OCI-LY7 (cell line): ENCODE measurements around the gene CREB5. TPM values are rescaled to one million over a fixed set of nuclear protein-coding genes. Genes with fewer than 3 reads are reported as not detected.
"Not testable (repeated sequence)": the region's sequence is repeated elsewhere in the genome, so short reads cannot be mapped to it uniquely, and the experiment has no call there.

Experiments used
- BruUV-seq: library from RNA; stranded (reverse); fragments of 400-500 nt; replicated peaks from 2 replicates; lab custom pipeline; 2021; lab: Mats Ljungman, UMichigan
- CTCF ChIA-PET: fragments of 300-600 bp; sonication (Branson Sonifier 250); formaldehyde crosslinking; loops from one replicate; lab custom pipeline; 2022; ENCODE audit warnings: antibody characterized with exemption; ENCODE audit not compliant: unreplicated experiment; lab: Charles Lee
- POLR2A ChIA-PET: fragments of 300-600 bp; sonication (Branson Sonifier 250); formaldehyde crosslinking; loops from one replicate; lab custom pipeline; 2022; ENCODE audit warnings: antibody characterized with exemption; lab: Charles Lee
- DNase-seq: peaks from one replicate; pipeline ENCODE4 v3.0.0-alpha.2; 2015; ENCODE audit warnings: low spot score
- H2AFZ ChIP-seq: fragments of 200-600 bp; sonication (generic), shearing (Covaris generic); 2 replicates; pipeline ENCODE4 v1.6.1; 2014; ENCODE audit warnings: mild to moderate bottlenecking, antibody characterized with exemption, low read length, moderate library complexity
- H3K27ac ChIP-seq: fragments of 200-600 bp; sonication (generic); 2 replicates; pipeline ENCODE4 v1.5.1; 2014; ENCODE audit warnings: mixed run types, low read depth, mild to moderate bottlenecking, moderate library complexity, low read length, inconsistent platforms; ENCODE audit not compliant: poor library complexity, severe bottlenecking
- H3K36me3 ChIP-seq: fragments of 200-600 bp; sonication (generic); 2 replicates; pipeline ENCODE4 v1.6.1; 2014; ENCODE audit warnings: mild to moderate bottlenecking, antibody characterized with exemption, low read length, moderate library complexity, mixed read lengths; ENCODE audit not compliant: insufficient read depth
- H3K4me1 ChIP-seq: fragments of 200-600 bp; sonication (generic); 2 replicates; pipeline ENCODE4 v1.5.1; 2014; ENCODE audit warnings: mild to moderate bottlenecking, low read length; ENCODE audit not compliant: insufficient read depth, poor library complexity, severe bottlenecking
- H3K4me2 ChIP-seq: fragments of 200-600 bp; sonication (generic); 2 replicates; pipeline ENCODE4 v1.6.1; 2014; ENCODE audit warnings: mild to moderate bottlenecking, low read length
- H3K4me3 ChIP-seq: fragments of 200-600 bp; sonication (generic); 2 replicates; pipeline ENCODE4 v1.5.1; 2014; ENCODE audit warnings: mild to moderate bottlenecking, low read depth, low read length; ENCODE audit not compliant: poor library complexity, severe bottlenecking
- H3K79me2 ChIP-seq: fragments of 200-600 bp; sonication (generic); 2 replicates; pipeline ENCODE4 v1.6.1; 2016; ENCODE audit warnings: low read depth, mild to moderate bottlenecking, low read length, moderate library complexity, mixed read lengths; ENCODE audit not compliant: insufficient read depth
- H3K9me2 ChIP-seq: fragments of 200-600 bp; sonication (generic); 2 replicates; pipeline ENCODE4 v1.6.1; 2016; ENCODE audit warnings: mild to moderate bottlenecking, low read length, mixed read lengths; ENCODE audit not compliant: insufficient read depth
- H3K9me3 ChIP-seq: fragments of 200-600 bp; sonication (generic); 2 replicates; pipeline ENCODE4 v1.6.1; 2014; ENCODE audit warnings: mild to moderate bottlenecking, mixed run types, low read length, mixed read lengths
- H4K20me1 ChIP-seq: fragments of 200-600 bp; sonication (generic); 2 replicates; pipeline ENCODE4 v1.6.1; 2014; ENCODE audit warnings: mild to moderate bottlenecking, antibody characterized with exemption, low read length, moderate library complexity, mixed read lengths; ENCODE audit not compliant: insufficient read depth
- CTCF ChIP-seq: fragments of 200-600 bp; sonication (generic); conservative IDR thresholded peaks from 2 replicates; pipeline ENCODE4 v1.5.1; 2014; ENCODE audit warnings: mild to moderate bottlenecking, antibody characterized with exemption, low read length, moderate library complexity, mixed read lengths
- EZH2phosphoT487 ChIP-seq: fragments of 200-600 bp; sonication (generic); IDR thresholded peaks from 2 replicates; pipeline ENCODE4 v1.6.1; 2018; ENCODE audit warnings: low read depth, borderline replicate concordance, mild to moderate bottlenecking, mixed run types, antibody characterized with exemption, low read length, moderate library complexity, mixed read lengths
- intact Hi-C: fragments of 100-400 bp; cut with micrococcal nuclease; formaldehyde crosslinking; loops from one replicate; pipeline ENCODE4 v1.10.0; 2022; ENCODE audit not compliant: unreplicated experiment
- total RNA-seq, 2 experiments: library from RNA; depleted of rRNA in 1 of 2; stranded (reverse); fragments of >200 nt in 1 of 2; shearing (Covaris generic) in 1 of 2; gene quantifications; 2 replicates each; pipeline ENCODE4 v1.2.3, GENCODE V29; 2014 to 2022

The CREB5 gene
- total RNA-seq, 2 experiments from 2014 or later: 2.0 to 13.3 TPM

GRCh38 chr7:28608237-28608656 lies 195.9 kb downstream of the CREB5 start:
- no peak overlapping the region for H3K27ac ChIP-seq
- no peaks in the 10 kb centered on the region for H3K4me1 ChIP-seq
- no peak overlapping the region for H3K4me3 ChIP-seq
- H3K4me2 ChIP-seq: no peak overlapping the region
- no peaks in the 10 kb centered on the region for H3K79me2 ChIP-seq
- DNase-seq: no peak
- TF ChIP-seq CTCF: no peak
- TF ChIP-seq EZH2phosphoT487: no peak
- H3K36me3 ChIP-seq: no peaks in the 10 kb centered on the region
- no peak overlapping the region for H2AFZ ChIP-seq
- no TSS peak for BruUV-seq
- ChIA-PET CTCF (no interaction called here), POLR2A (no interaction called here)
- H3K9me3 ChIP-seq: no peaks in the 10 kb centered on the region
- intact Hi-C loops: no loop called here
- no peaks in the 10 kb centered on the region for H3K9me2 ChIP-seq
- no peaks in the 10 kb centered on the region; the same call in 1 of the 2 replicates for H4K20me1 ChIP-seq

GRCh38 chr7:28608731-28609130 lies 196.4 kb downstream of the CREB5 start:
- intact Hi-C loops: no loop called here
- TF ChIP-seq EZH2phosphoT487: no peak
- no peak for TF ChIP-seq CTCF
- no peaks in the 10 kb centered on the region; the same call in 1 of the 2 replicates for H4K20me1 ChIP-seq

GRCh38 chr7:28609608-28610007 lies 197.3 kb downstream of the CREB5 start:
- no peaks in the 10 kb centered on the region; the same call in 1 of the 2 replicates for H4K20me1 ChIP-seq
- ChIA-PET CTCF (interaction anchor here (0.7 kb wide), 1 partner anchor 9 kb away, joined by 3 read pairs; no protein-coding TSS in a partner anchor), POLR2A (interaction anchor here (1.1 kb wide), 1 partner anchor 32 kb away, joined by 4 read pairs; no protein-coding TSS in a partner anchor)
- DNase-seq: no peak
- H3K36me3 ChIP-seq: no peaks in the 10 kb centered on the region
- intact Hi-C loops: no loop called here
- no peak overlapping the region for H3K4me3 ChIP-seq
- no TSS peak for BruUV-seq
- no peak overlapping the region for H2AFZ ChIP-seq
- no peaks in the 10 kb centered on the region for H3K79me2 ChIP-seq
- H3K9me2 ChIP-seq: no peaks in the 10 kb centered on the region
- TF ChIP-seq EZH2phosphoT487 (no peak), CTCF (no peak)
- no peak overlapping the region for H3K27ac ChIP-seq
- no peak overlapping the region for H3K4me2 ChIP-seq
- H3K9me3 ChIP-seq: no peaks in the 10 kb centered on the region
- H3K4me1 ChIP-seq: no peaks in the 10 kb centered on the region

More at GRCh38 chr7:28608731-28609130, 196.4 kb downstream of the CREB5 start:
- no peaks in the 10 kb centered on the region for H3K4me1 ChIP-seq
- no peak overlapping the region for H3K4me2 ChIP-seq
- no peak for DNase-seq
- POLR2A ChIA-PET: interaction anchor here (1.1 kb wide), 1 partner anchor 31 kb away, joined by 4 read pairs; no protein-coding TSS in a partner anchor
- H3K4me3 ChIP-seq: no peak overlapping the region
- CTCF ChIA-PET: no interaction called here
- H3K9me2 ChIP-seq: no peaks in the 10 kb centered on the region
- no peaks in the 10 kb centered on the region for H3K9me3 ChIP-seq
- H3K79me2 ChIP-seq: no peaks in the 10 kb centered on the region
- H3K27ac ChIP-seq: no peak overlapping the region
- BruUV-seq: no TSS peak
- no peaks in the 10 kb centered on the region for H3K36me3 ChIP-seq
- no peak overlapping the region for H2AFZ ChIP-seq

- H3K79me2 ChIP-seq, H2AFZ ChIP-seq, BruUV-seq, H3K9me3 ChIP-seq, H3K36me3 ChIP-seq, CTCF ChIA-PET, intact Hi-C loops, H3K27ac ChIP-seq, H3K4me1 ChIP-seq, DNase-seq, H3K9me2 ChIP-seq, H3K4me2 ChIP-seq, H4K20me1 ChIP-seq, H3K4me3 ChIP-seq: not testable (repeated sequence)
- POLR2A ChIA-PET: interaction anchor here (0.5 to 0.7 kb wide), 3 partner anchors 48 to 1168 kb away, joined by 3 to 4 read pairs (median 3); no protein-coding TSS in a partner anchor
These were observed 199.1 kb downstream of the CREB5 start for GRCh38 chr7:28611399-28611897.
